NB4 (cell line): Measurements from ENCODE around the gene MOGAT1.

Experiments used
- DNase-seq: peaks from one replicate; pipeline ENCODE4 v3.0.0; 2010; ENCODE audit warnings: low read depth
- H3K4me3 ChIP-seq: one replicate; pipeline ENCODE4 v1.5.1; 2011; ENCODE audit warnings: mild to moderate bottlenecking, low read depth, low read length, moderate library complexity
- CTCF ChIP-seq: IDR thresholded peaks from one replicate; pipeline ENCODE4 v1.5.1; 2012; ENCODE audit warnings: low read depth, low read length
- MAX ChIP-seq: IDR thresholded peaks from 2 replicates; pipeline ENCODE4 v1.6.1; 2011; ENCODE audit warnings: low read depth, low read length
- MYC ChIP-seq: IDR thresholded peaks from 2 replicates; pipeline ENCODE4 v1.6.1; 2011; ENCODE audit warnings: low read depth, low read length
- POLR2A ChIP-seq: IDR thresholded peaks from 2 replicates; pipeline ENCODE4 v1.6.1; 2011; ENCODE audit warnings: mild to moderate bottlenecking; ENCODE audit not compliant: insufficient read length; ENCODE audit errors: extremely low read depth

Gene MOGAT1

GRCh38 chr2:222677981-222678380 lies 6.5 kb downstream of the MOGAT1 start:
- DNase-seq, result no peak
- no peak for TF ChIP-seq MYC
- no peak for TF ChIP-seq POLR2A
- TF ChIP-seq CTCF, result no peak
- no peak for TF ChIP-seq MAX
- H3K4me3 ChIP-seq, result no peak overlapping the region

GRCh38 chr2:222683805-222684204 lies 12.3 kb downstream of the MOGAT1 start:
- DNase-seq, result no peak
- no peak overlapping the region for H3K4me3 ChIP-seq
- TF ChIP-seq MYC, result no peak
- TF ChIP-seq POLR2A, result no peak
- TF ChIP-seq MAX, result no peak
- no peak for TF ChIP-seq CTCF

DNA sequence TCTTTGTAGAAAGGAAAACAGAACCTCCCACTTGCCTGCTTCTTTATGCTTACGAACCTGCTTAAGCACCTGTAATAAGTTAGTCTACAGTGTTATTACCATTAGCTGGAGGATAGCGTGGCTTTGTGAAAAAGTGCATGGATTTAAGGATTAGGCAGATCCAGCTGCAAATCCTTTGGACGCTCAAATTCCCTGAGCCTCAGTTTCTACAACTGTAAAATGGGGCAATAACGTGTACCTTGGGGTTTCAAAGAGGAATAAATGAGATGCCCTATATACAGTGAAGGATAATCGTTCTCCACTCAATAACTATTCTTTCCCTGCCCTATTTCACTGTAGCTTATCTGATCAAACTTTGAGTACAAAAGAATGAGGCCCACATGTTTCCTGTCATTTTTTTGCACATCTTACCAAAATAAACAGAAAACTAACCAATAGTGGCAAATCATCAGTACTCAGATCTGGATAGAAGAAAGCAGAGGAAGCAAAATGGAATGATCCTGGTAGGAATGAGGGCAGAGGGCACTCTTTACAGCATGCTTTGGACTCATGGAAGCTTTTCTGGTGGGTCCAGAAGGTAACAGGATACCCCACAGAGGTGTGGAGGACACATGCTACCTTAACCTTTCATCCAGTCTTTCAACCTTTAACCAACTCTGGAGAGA lies 14.8 kb downstream of the MOGAT1 start:
- no peak overlapping the region for H3K4me3 ChIP-seq
- no peak for DNase-seq
- TF ChIP-seq POLR2A (no peak), MYC (no peak), MAX (no peak), CTCF (no peak)

GRCh38 chr2:222688917-222689316 lies 17.5 kb downstream of the MOGAT1 start:
- DNase-seq, result no peak
- H3K4me3 ChIP-seq, result no peak overlapping the region
- TF ChIP-seq POLR2A (no peak), MAX (no peak), MYC (no peak), CTCF (no peak)

DNA sequence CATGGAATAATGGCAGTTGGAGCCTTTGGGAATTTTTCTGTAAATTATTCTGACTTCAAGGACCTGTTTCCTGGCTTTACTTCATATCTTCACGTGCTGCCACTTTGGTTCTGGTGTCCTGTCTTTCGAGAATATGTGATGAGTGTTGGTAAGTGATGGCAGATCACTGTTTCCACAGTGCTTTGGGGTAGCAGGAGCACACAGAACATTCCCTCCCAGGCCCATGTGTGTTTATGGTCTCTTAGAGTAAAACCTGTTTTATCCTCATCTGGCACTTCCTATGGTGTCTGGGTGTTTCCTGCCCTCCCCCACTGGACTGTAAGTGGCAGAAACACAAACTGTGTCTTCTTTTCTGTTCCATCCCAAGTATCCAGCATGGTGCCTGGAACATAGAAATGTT lies 17.9 kb downstream of the MOGAT1 start:
- TF ChIP-seq MYC, result no peak
- TF ChIP-seq CTCF, result no peak
- TF ChIP-seq MAX, result no peak
- no peak for TF ChIP-seq POLR2A
- no peak overlapping the region for H3K4me3 ChIP-seq
- no peak for DNase-seq
